Neural cell (in vitro differentiated cells): Measurements from ENCODE around the gene CCSER2. TPM values are rescaled to one million over a fixed set of nuclear protein-coding genes. Genes with fewer than 3 reads are reported as not detected.

ENCODE experiments used
- H2AFZ ChIP-seq: fragments of 200-600, 300-800 bp; sonication (generic), shearing (Covaris generic); 2 replicates; pipeline ENCODE4 v1.6.0; 2014; ENCODE audit warnings: low read depth, mild to moderate bottlenecking, antibody characterized with exemption, low read length, moderate library complexity
- H3F3A ChIP-seq: fragments of 200-600 bp; shearing (Covaris generic); 2 replicates; pipeline ENCODE4 v1.6.1; 2016; ENCODE audit warnings: mild to moderate bottlenecking, moderate library complexity, mixed read lengths, antibody characterized with exemption, low read length; ENCODE audit not compliant: insufficient read depth, poor library complexity, severe bottlenecking
- H3K27ac ChIP-seq: fragments of 200-600, 300-800 bp; sonication (generic), shearing (Covaris generic); 2 replicates; pipeline ENCODE4 v1.5.1; 2014; ENCODE audit warnings: mild to moderate bottlenecking, low read length, moderate library complexity
- H3K27me3 ChIP-seq: fragments of 300-800, 200-600 bp; sonication (generic), shearing (Covaris generic); 2 replicates; pipeline ENCODE4 v1.6.0; 2014; ENCODE audit warnings: mild to moderate bottlenecking, low read depth, low read length, moderate library complexity; ENCODE audit not compliant: insufficient read depth
- H3K36me3 ChIP-seq: fragments of 300-800, 200-600 bp; sonication (generic), shearing (Covaris generic); 2 replicates; pipeline ENCODE4 v1.5.1; 2014; ENCODE audit warnings: mild to moderate bottlenecking, antibody characterized with exemption, low read length, moderate library complexity; ENCODE audit not compliant: insufficient read depth
- H3K4me2 ChIP-seq: fragments of 300-800, 200-600 bp; sonication (generic), shearing (Covaris generic); 2 replicates; pipeline ENCODE4 v1.6.0; 2014; ENCODE audit warnings: mild to moderate bottlenecking, low read length
- H3K4me3 ChIP-seq: fragments of 300-800, 200-600 bp; sonication (generic), shearing (Covaris generic); 2 replicates; pipeline ENCODE4 v1.5.1; 2014; ENCODE audit warnings: mild to moderate bottlenecking, low read length, moderate library complexity
- H3K79me2 ChIP-seq: fragments of 200-600 bp; shearing (Covaris generic); replicated peaks from 2 replicates; pipeline ENCODE4 v1.6.0; 2014; ENCODE audit warnings: mild to moderate bottlenecking, low read length, moderate library complexity; ENCODE audit not compliant: insufficient read depth
- H3K9ac ChIP-seq: fragments of 300-800, 200-600 bp; sonication (generic), shearing (Covaris generic); 2 replicates; pipeline ENCODE4 v1.6.1; 2016; ENCODE audit warnings: mild to moderate bottlenecking, low read length, mixed read lengths
- H3K9me2 ChIP-seq: fragments of 200-600 bp; shearing (Covaris generic); 2 replicates; pipeline ENCODE4 v1.6.1; 2016; ENCODE audit warnings: mild to moderate bottlenecking, low read length, mixed read lengths; ENCODE audit not compliant: insufficient read depth
- H3K9me3 ChIP-seq: fragments of 200-600, 300-800 bp; sonication (generic), shearing (Covaris generic); 2 replicates; pipeline ENCODE4 v1.6.1; 2016; ENCODE audit warnings: mild to moderate bottlenecking, mixed run types, low read length, moderate library complexity, mixed read lengths
- H4K20me1 ChIP-seq: fragments of 200-600 bp; shearing (Covaris generic); 2 replicates; pipeline ENCODE4 v1.6.1; 2016; ENCODE audit warnings: mild to moderate bottlenecking, mixed run types; ENCODE audit not compliant: insufficient read depth
- EP300 ChIP-seq: fragments of 450-650 bp; conservative IDR thresholded peaks from 2 replicates; pipeline ENCODE4 v1.6.1; 2014; ENCODE audit warnings: antibody characterized with exemption, mild to moderate bottlenecking, moderate library complexity; ENCODE audit not compliant: poor library complexity, severe bottlenecking
- EZH2 ChIP-seq: fragments of 200-600, 300-800 bp; shearing (Covaris generic), sonication (generic); IDR thresholded peaks from 2 replicates; pipeline ENCODE4 v1.6.1; 2014; ENCODE audit warnings: antibody characterized with exemption, low read length, borderline replicate concordance, mild to moderate bottlenecking; ENCODE audit not compliant: insufficient read depth, poor library complexity, severe bottlenecking
- MXI1 ChIP-seq: fragments of 450-650 bp; conservative IDR thresholded peaks from 2 replicates; pipeline ENCODE4 v1.6.1; 2014; ENCODE audit warnings: antibody characterized with exemption, mild to moderate bottlenecking; ENCODE audit not compliant: poor library complexity, severe bottlenecking
- POLR2AphosphoS5 ChIP-seq: IDR thresholded peaks from 2 replicates; pipeline ENCODE4 v1.6.1; 2012
- RAD21 ChIP-seq: fragments of 450-650 bp; conservative IDR thresholded peaks from 2 replicates; pipeline ENCODE4 v1.6.1; 2014; ENCODE audit warnings: antibody characterized with exemption, mild to moderate bottlenecking, moderate library complexity
- SMC3 ChIP-seq: fragments of 450-650 bp; conservative IDR thresholded peaks from 2 replicates; pipeline ENCODE4 v1.6.1; 2014; ENCODE audit warnings: antibody characterized with exemption, mild to moderate bottlenecking, moderate library complexity; ENCODE audit not compliant: poor library complexity
- TAF1 ChIP-seq: IDR thresholded peaks from 2 replicates; pipeline ENCODE4 v1.6.1; 2012; ENCODE audit warnings: low read depth
- polyA plus RNA-seq: library from polyadenylated mRNA; depleted of rRNA; stranded (reverse); fragments of >200 nt; gene quantifications from 2 replicates; pipeline ENCODE4 v1.2.3, GENCODE V29; 2014
- TF ChIP-seq, protein P1 (sequence below): IDR thresholded peaks from 2 replicates; pipeline ENCODE4 v1.6.1; 2012; ENCODE audit warnings: borderline replicate concordance
- TF ChIP-seq, protein P2 (sequence below): fragments of 450-650 bp; IDR thresholded peaks from 2 replicates; pipeline ENCODE4 v1.5.1; 2014; ENCODE audit warnings: antibody characterized with exemption, mild to moderate bottlenecking, moderate library complexity; ENCODE audit not compliant: poor library complexity, severe bottlenecking

CCSER2 gene
- polyA plus RNA-seq, 1 donor from 2014 or later, result 38.3 TPM

DNA sequence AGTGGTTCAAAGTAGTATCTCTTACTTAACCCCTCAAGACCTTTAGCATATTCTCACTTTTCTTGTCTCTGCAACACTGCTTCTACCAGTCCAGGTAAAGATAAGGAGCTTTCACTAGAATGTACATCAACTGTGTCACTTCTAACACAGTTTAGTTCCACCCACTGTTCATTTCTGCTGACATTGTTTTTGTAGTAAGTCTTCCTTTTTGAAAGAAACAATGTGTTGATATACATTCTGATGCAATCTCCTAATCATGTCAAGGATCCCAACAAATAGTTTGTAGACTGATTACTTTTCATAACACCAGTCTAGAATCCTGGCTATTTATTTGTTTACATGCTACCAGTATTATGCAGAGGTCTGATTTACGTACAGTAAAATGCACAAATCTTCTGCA is 47.5 kb downstream of the CCSER2 start:
- H3K4me2 ChIP-seq, result no peak overlapping the region
- H3K4me3 ChIP-seq, result no peak overlapping the region
- H3K27ac ChIP-seq, result no peak overlapping the region
- H3F3A ChIP-seq, result no peaks in the 10 kb centered on the region
- H3K9me3 ChIP-seq, result peaks cover 2% of the 10 kb centered on the region
- TF ChIP-seq RAD21 (no peak), EZH2 (no peak), POLR2AphosphoS5 (no peak), MXI1 (no peak), TAF1 (no peak), EP300 (no peak)
- TF ChIP-seq, protein P1, sequence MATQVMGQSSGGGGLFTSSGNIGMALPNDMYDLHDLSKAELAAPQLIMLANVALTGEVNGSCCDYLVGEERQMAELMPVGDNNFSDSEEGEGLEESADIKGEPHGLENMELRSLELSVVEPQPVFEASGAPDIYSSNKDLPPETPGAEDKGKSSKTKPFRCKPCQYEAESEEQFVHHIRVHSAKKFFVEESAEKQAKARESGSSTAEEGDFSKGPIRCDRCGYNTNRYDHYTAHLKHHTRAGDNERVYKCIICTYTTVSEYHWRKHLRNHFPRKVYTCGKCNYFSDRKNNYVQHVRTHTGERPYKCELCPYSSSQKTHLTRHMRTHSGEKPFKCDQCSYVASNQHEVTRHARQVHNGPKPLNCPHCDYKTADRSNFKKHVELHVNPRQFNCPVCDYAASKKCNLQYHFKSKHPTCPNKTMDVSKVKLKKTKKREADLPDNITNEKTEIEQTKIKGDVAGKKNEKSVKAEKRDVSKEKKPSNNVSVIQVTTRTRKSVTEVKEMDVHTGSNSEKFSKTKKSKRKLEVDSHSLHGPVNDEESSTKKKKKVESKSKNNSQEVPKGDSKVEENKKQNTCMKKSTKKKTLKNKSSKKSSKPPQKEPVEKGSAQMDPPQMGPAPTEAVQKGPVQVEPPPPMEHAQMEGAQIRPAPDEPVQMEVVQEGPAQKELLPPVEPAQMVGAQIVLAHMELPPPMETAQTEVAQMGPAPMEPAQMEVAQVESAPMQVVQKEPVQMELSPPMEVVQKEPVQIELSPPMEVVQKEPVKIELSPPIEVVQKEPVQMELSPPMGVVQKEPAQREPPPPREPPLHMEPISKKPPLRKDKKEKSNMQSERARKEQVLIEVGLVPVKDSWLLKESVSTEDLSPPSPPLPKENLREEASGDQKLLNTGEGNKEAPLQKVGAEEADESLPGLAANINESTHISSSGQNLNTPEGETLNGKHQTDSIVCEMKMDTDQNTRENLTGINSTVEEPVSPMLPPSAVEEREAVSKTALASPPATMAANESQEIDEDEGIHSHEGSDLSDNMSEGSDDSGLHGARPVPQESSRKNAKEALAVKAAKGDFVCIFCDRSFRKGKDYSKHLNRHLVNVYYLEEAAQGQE, result no peak
- no peaks in the 10 kb centered on the region for H3K9me2 ChIP-seq
- no peak overlapping the region for H3K9ac ChIP-seq
- H4K20me1 ChIP-seq, result no peaks in the 10 kb centered on the region
- H3K27me3 ChIP-seq, result no peaks in the 10 kb centered on the region
- peaks cover 7% of the 10 kb centered on the region for H3K36me3 ChIP-seq
- H3K79me2 ChIP-seq, result peaks cover 33% of the 10 kb centered on the region
- H2AFZ ChIP-seq, result no peak overlapping the region

DNA sequence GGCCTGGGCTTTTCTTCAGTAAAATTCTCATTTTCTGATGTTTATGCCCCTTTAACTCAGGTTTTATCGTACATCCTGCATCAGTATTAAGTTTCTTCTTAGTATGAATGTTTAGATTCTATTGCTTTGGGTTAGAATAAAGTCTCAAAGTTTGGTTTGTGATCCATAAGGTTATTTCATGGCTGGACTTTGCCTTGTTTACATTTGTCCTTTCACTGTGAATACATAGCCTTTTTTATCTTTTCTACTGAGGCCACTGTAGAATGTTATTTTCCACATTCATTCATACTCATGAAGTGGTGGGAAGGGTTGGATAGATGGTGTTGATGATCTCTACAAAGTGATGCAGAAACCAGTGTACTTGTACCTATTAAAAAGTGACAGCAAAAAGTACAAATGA is 59.8 kb downstream of the CCSER2 start:
- no peaks in the 10 kb centered on the region for H3F3A ChIP-seq
- H3K79me2 ChIP-seq, result peaks cover 4% of the 10 kb centered on the region
- H3K9me2 ChIP-seq, result no peaks in the 10 kb centered on the region
- H3K4me3 ChIP-seq, result no peak overlapping the region
- no peak overlapping the region for H3K9ac ChIP-seq
- H3K27me3 ChIP-seq, result no peaks in the 10 kb centered on the region
- H4K20me1 ChIP-seq, result no peaks in the 10 kb centered on the region
- no peak overlapping the region for H2AFZ ChIP-seq
- H3K27ac ChIP-seq, result no peak overlapping the region
- no peak overlapping the region for H3K4me2 ChIP-seq
- TF ChIP-seq RAD21 (no peak), MXI1 (no peak), POLR2AphosphoS5 (no peak), SMC3 (no peak), EZH2 (no peak), EP300 (no peak), TAF1 (no peak)
- TF ChIP-seq, protein P2, sequence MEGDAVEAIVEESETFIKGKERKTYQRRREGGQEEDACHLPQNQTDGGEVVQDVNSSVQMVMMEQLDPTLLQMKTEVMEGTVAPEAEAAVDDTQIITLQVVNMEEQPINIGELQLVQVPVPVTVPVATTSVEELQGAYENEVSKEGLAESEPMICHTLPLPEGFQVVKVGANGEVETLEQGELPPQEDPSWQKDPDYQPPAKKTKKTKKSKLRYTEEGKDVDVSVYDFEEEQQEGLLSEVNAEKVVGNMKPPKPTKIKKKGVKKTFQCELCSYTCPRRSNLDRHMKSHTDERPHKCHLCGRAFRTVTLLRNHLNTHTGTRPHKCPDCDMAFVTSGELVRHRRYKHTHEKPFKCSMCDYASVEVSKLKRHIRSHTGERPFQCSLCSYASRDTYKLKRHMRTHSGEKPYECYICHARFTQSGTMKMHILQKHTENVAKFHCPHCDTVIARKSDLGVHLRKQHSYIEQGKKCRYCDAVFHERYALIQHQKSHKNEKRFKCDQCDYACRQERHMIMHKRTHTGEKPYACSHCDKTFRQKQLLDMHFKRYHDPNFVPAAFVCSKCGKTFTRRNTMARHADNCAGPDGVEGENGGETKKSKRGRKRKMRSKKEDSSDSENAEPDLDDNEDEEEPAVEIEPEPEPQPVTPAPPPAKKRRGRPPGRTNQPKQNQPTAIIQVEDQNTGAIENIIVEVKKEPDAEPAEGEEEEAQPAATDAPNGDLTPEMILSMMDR, result no peak
- TF ChIP-seq, protein P1, result no peak
- H3K9me3 ChIP-seq, result peaks cover 6% of the 10 kb centered on the region
- H3K36me3 ChIP-seq, result peaks cover 11% of the 10 kb centered on the region
